ENCODE measurements around the gene MUC4.

GRCh38 chr3:195748661-195749060 is 63.1 kb downstream of the MUC4 start:
- TF ChIP-seq, protein P1, sequence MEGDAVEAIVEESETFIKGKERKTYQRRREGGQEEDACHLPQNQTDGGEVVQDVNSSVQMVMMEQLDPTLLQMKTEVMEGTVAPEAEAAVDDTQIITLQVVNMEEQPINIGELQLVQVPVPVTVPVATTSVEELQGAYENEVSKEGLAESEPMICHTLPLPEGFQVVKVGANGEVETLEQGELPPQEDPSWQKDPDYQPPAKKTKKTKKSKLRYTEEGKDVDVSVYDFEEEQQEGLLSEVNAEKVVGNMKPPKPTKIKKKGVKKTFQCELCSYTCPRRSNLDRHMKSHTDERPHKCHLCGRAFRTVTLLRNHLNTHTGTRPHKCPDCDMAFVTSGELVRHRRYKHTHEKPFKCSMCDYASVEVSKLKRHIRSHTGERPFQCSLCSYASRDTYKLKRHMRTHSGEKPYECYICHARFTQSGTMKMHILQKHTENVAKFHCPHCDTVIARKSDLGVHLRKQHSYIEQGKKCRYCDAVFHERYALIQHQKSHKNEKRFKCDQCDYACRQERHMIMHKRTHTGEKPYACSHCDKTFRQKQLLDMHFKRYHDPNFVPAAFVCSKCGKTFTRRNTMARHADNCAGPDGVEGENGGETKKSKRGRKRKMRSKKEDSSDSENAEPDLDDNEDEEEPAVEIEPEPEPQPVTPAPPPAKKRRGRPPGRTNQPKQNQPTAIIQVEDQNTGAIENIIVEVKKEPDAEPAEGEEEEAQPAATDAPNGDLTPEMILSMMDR (IDR thresholded peaks at IDR 0.05) = no peak
- TF ChIP-seq POLR2A (IDR thresholded peaks at IDR 0.05) = no peak
